IgD-negative memory B cell (primary cell): ENCODE measurements around the gene C12orf56. TPM values are rescaled to one million over a fixed set of nuclear protein-coding genes. Genes with fewer than 3 reads are reported as not detected.
"Not testable (repeated sequence)": the region's sequence is repeated elsewhere in the genome, so short reads cannot be mapped to it uniquely, and the experiment has no call there.

Experiments
- H3K27ac Mint-ChIP-seq, 3 donors: one replicate each; pipeline ENCODE4 v1.8.0; 2020 to 2022; ENCODE audit warnings: mild to moderate bottlenecking in 3 of 3, mixed read lengths in 3 of 3, moderate library complexity in 1 of 3
- H3K27me3 Mint-ChIP-seq: one replicate; pipeline ENCODE4 v1.8.0; 2021; ENCODE audit warnings: mixed read lengths
- H3K36me3 Mint-ChIP-seq: one replicate; pipeline ENCODE4 v1.8.0; 2020; ENCODE audit warnings: mild to moderate bottlenecking, mixed read lengths
- H3K4me1 Mint-ChIP-seq, 3 donors: one replicate each; pipeline ENCODE4 v1.8.0; 2020 to 2022; ENCODE audit warnings: mixed read lengths in 3 of 3, mild to moderate bottlenecking in 1 of 3
- H3K4me3 Mint-ChIP-seq, 4 donors: one replicate each; pipeline ENCODE4 v1.8.0; 2020 to 2022; ENCODE audit warnings: mild to moderate bottlenecking in 4 of 4, mixed read lengths in 4 of 4, moderate library complexity in 3 of 4
- H3K9me3 Mint-ChIP-seq, 3 donors: one replicate each; pipeline ENCODE4 v1.8.0; 2020 to 2021; ENCODE audit warnings: mixed read lengths in 3 of 3, mild to moderate bottlenecking in 1 of 3
- polyA plus RNA-seq: library from polyadenylated mRNA; unstranded; fragments of 300-500 nt; fragmentation: Illumina TruSeq; gene quantifications from one replicate; pipeline ENCODE4 v1.2.3, GENCODE V29; 2021

Gene C12orf56
- polyA plus RNA-seq, 1 donor from 2014 or later, result not detected

DNA sequence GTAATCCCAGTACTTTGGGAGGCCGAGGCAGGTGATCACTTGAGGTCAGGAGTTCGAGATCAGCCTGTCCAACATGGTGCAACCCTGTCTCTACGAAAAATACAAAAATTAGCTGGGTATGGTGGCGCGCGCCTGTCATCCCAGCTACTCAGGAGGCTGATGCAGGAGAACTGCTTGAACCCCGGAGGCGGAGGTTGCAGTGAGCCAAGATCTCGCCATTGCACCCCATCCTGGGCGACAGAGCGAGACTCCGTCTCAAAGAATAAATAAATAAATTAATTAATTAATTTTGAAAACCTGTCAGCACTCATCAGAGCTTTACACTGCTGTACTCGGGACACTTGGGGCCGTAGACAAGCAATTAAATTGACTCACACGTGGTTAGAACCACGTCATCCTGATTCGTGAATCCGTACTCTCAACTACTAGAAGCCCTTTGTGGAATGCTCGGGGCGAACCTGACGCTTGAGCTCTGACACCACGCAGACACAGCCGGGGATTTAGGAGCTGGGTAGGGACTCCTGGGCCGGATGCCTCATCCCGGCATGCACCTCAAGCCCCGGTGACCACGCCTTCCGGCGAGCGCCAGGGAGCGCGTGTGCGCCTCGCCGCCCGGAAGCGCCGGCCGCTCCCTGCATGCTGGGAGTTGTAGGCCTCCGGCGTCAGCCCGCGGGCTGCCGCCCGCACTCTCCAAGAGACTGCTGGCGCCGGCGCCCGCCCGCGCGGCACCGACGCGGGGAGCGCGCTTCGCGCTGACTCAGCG, 13.3 kb upstream of the C12orf56 start, which contains the start of gene XPOT:
TSS of gene XPOT (plus strand) at position 686 of the 763 bp plus-strand sequence. CDS start 5,644 bp downstream, outside the sequence.
- Mint-ChIP-seq H3K27ac (peak within 1 kb of the TSS; percentile 78 to 94 (median 93)), H3K36me3 (no peaks in the 10 kb centered on the region), H3K27me3 (no peaks in the 10 kb centered on the region), H3K4me1 (peaks cover 8 to 12% (median 9%) of the 10 kb centered on the region in 3 donors), H3K9me3 (no peaks in the 10 kb centered on the region), H3K4me3 (peak within 1 kb of the TSS; percentile 96 to 100 (median 98))

DNA sequence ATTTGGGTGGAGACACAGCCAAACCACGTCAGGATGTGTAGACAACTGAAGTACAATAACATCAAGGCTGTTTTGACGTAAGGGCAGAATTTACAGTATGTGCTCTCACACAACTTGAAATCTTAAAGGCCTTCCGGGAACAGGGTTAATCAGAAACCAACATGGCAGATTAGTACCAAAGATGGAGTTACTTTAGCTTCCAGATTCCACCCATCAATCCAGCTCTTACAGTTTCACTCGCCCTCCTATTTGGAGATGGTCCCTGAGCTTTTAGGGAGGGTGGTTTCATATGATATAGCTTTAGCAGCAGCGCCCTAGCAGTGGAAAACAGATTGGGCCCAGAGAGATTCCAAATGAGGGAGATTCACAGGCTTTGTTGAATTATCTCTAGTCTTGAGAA, 11.6 kb upstream of the C12orf56 start:
- Mint-ChIP-seq H3K27me3 (no peaks in the 10 kb centered on the region), H3K4me3 (peak overlapping the region in 1 of 4 donors; percentile 72), H3K4me1 (peaks cover 8 to 12% (median 9%) of the 10 kb centered on the region in 3 donors), H3K9me3 (peaks cover 0 to 3% (median 0%) of the 10 kb centered on the region in 3 donors), H3K27ac (no peak overlapping the region), H3K36me3 (no peaks in the 10 kb centered on the region)

DNA sequence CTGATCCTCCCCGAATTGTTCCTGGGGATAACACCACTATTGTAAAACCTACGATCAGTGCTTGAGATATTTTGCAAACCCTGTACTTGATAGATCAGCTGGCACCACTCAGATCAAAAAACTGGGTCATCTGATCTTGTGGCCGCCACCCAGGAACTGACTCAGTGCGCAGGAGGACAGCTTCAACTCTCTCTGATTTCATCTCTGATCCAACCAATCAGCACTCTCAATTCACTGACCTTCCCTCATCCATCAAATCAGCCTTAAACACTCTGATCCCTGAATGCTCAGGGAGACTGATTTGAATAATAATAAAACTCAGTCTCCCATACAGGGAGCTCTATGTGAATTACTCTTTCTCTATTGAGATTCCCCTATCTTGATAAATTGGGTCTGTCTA, 9.5 kb upstream of the C12orf56 start:
- H3K27me3 Mint-ChIP-seq, result peaks cover 2% of the 10 kb centered on the region
- peaks cover 0 to 5% (median 4%) of the 10 kb centered on the region in 3 donors for H3K4me1 Mint-ChIP-seq
- H3K9me3 Mint-ChIP-seq, result peaks cover 0 to 3% (median 0%) of the 10 kb centered on the region in 3 donors
- peak overlapping the region in 2 of 4 donors; percentile 4 to 33 for H3K4me3 Mint-ChIP-seq
- H3K27ac Mint-ChIP-seq, result no peak overlapping the region
- H3K36me3 Mint-ChIP-seq, result no peaks in the 10 kb centered on the region

DNA sequence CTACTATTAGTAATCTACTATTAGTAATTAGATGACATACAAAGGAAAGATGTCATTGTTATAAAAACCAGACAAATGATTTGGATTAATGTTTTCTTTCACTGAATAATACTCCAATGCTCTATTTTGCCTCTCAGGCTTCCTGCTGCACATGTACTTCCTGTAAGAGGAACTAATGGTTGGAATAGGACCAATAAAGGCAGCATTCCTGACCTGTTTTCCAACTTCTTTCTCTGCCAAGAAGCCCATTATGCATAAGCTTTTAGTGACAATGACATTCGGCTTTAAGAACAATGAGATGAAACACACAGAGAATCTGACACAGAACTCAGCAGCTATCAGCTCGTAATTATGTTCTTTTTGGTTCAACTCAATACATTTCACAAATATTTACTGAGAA, 5.2 kb upstream of the C12orf56 start:
- H3K9me3 Mint-ChIP-seq, result peaks cover 0 to 3% (median 0%) of the 10 kb centered on the region in 3 donors
- H3K27ac Mint-ChIP-seq, result no peak overlapping the region
- no peak overlapping the region for H3K4me3 Mint-ChIP-seq
- peaks cover 10% of the 10 kb centered on the region for H3K27me3 Mint-ChIP-seq
- H3K36me3 Mint-ChIP-seq, result no peaks in the 10 kb centered on the region
- H3K4me1 Mint-ChIP-seq, result no peaks in the 10 kb centered on the region

DNA sequence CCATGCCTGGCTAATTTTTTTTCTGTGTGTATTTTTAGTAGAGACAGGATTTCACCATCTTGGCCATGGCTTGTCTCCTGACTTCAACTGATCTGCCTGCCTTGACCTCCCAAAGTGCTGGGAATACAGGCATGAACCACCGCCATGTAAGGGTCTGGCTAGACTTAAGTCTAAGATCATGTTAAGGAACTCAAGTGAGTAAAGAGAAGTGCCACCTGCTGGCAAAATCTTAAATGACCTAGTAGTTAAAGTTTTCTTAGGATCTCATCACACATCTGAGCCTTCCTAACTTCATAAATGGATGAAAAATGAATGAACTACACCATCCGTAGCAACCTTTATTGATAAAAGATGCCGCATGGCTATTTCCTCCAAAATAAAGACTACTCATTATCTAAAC, 1.7 kb upstream of the C12orf56 start:
- H3K4me3 Mint-ChIP-seq, result no peak overlapping the region

DNA sequence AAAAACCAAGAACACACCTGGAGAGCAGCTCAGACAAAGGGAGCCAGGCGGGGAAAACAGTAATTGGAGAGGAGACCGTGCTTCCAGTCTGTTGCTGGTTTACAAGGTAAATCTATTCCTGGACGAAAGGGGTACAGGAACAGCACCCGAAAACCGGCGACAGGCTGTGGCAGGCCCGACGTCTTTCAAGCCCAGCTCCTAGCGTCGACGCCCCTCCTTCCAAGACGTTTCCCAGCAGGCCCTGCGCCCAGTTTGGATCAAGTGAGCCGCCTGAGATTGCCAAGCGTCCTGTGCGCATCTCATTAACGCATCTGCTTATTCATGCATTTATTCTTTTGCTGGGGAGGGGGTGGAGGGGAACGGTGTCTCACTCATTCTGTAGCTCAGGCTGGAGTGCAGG, 1.4 kb downstream of the C12orf56 start:
- Mint-ChIP-seq H3K27me3 (peaks cover 18% of the 10 kb centered on the region), H3K9me3 (no peaks in the 10 kb centered on the region), H3K27ac (no peak overlapping the region), H3K36me3 (no peaks in the 10 kb centered on the region), H3K4me1 (no peaks in the 10 kb centered on the region), H3K4me3 (no peak overlapping the region)

More for the DNA sequence above, 1.7 kb upstream of the C12orf56 start:
- Mint-ChIP-seq H3K4me1 (no peaks in the 10 kb centered on the region), H3K9me3 (no peaks in the 10 kb centered on the region), H3K27ac (no peak overlapping the region), H3K36me3 (no peaks in the 10 kb centered on the region), H3K27me3 (peaks cover 20% of the 10 kb centered on the region)

DNA sequence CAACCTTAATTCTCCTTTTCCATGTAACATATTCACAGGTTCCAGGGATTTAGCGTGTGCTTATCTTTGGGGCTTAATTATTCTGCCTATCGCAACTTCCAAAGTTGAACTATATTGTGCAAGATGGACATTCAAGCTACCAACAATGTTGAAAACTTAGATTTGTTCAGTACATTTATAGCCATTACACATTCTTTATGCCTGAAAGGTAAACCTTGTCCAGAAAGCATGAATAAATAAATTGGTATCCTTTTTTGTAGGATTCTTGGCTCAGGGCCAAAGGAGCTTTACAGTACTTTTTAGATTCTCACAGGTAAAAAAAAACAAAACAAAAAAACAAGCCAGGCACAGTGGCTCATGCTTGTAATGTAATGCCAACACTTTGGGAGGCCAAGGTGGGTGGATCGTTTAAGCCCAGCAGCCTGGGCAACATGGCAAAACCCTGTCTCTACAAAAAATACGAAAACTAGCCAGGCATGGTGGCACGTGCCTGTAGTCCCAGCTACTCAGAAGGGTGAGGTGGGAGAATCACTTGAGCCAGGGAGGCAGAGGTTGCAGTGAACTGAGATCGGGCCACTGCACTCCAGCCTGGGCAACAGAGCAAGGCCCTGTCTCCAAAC, 3.3 kb downstream of the C12orf56 start:
- Mint-ChIP-seq H3K9me3 (no peaks in the 10 kb centered on the region), H3K27me3 (peaks cover 18% of the 10 kb centered on the region), H3K27ac (no peak overlapping the region), H3K4me3 (no peak overlapping the region), H3K4me1 (no peaks in the 10 kb centered on the region), H3K36me3 (no peaks in the 10 kb centered on the region)

DNA sequence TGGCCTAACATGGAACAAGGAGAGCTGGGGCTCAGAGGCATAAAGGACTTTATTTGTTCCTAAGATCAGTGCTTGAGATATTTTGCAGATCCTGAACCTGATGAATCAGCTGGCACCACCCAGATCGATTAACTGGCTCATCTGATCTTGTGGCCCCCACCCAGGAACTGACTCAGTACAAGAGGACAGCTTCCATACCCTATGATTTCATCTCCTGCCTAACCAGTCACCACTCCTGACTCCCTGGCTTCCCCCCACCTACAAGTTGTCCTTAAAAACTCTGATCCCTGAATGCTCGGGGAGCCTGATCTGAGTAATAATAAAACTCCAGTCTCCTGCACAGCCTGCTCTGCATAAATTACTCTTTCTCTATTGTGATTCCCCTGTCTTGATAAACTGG, 5.1 kb downstream of the C12orf56 start:
- H3K4me1 Mint-ChIP-seq, result no peaks in the 10 kb centered on the region
- no peak overlapping the region for H3K4me3 Mint-ChIP-seq
- peaks cover 11% of the 10 kb centered on the region for H3K27me3 Mint-ChIP-seq
- peaks cover 1 to 9% (median 8%) of the 10 kb centered on the region in 3 donors for H3K9me3 Mint-ChIP-seq
- peak overlapping the region in 2 of 3 donors; percentile 33 to 59 for H3K27ac Mint-ChIP-seq
- H3K36me3 Mint-ChIP-seq, result no peaks in the 10 kb centered on the region

DNA sequence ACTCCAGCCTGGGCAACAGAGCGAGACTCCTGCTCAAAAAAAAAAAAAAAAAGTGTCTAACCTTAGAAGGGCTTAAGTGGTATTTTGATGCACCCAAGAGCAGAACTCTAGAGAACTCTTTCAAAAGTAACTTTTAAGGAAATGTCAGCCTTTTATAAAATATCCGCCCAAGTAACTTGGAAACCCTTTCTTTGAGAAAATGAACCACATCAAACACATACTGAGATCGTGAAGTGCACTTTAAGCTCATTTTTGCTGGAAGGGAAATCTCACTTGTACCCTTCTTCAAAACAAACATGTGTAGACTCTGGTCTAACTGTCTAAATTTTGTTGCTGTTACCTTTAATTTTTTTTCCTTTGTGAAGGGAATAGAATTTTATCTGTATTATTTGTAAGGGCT, 5.5 kb downstream of the C12orf56 start:
- H3K27ac Mint-ChIP-seq, result peak overlapping the region in 1 of 3 donors; percentile 59
- no peak overlapping the region for H3K4me3 Mint-ChIP-seq
- H3K27me3 Mint-ChIP-seq, result peaks cover 11% of the 10 kb centered on the region
- peaks cover 1 to 13% (median 11%) of the 10 kb centered on the region in 3 donors for H3K9me3 Mint-ChIP-seq
- no peaks in the 10 kb centered on the region for H3K4me1 Mint-ChIP-seq
- H3K36me3 Mint-ChIP-seq, result no peaks in the 10 kb centered on the region

DNA sequence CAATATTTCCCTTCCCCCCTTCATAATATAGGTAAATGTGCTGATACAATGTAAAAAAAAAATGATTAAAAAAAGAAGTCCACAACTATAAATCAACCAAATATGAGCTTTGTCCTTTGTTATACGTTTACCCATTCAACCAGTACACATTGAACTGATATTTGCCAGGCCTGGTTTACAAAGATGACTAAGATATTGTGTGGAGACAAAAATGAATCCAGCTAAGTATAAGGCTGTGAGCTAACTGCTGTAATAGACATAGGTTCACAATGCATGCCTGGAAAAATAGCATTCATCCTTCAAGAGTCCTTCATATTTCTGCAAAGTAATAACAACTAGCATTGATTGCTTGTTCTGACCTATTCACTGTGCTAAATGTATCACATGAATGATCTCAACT, 6.9 kb downstream of the C12orf56 start:
- peaks cover 1 to 13% (median 13%) of the 10 kb centered on the region in 3 donors for H3K9me3 Mint-ChIP-seq
- no peak overlapping the region for H3K4me3 Mint-ChIP-seq
- H3K36me3 Mint-ChIP-seq, result no peaks in the 10 kb centered on the region
- no peaks in the 10 kb centered on the region for H3K4me1 Mint-ChIP-seq
- H3K27me3 Mint-ChIP-seq, result peaks cover 2% of the 10 kb centered on the region
- no peak overlapping the region for H3K27ac Mint-ChIP-seq

DNA sequence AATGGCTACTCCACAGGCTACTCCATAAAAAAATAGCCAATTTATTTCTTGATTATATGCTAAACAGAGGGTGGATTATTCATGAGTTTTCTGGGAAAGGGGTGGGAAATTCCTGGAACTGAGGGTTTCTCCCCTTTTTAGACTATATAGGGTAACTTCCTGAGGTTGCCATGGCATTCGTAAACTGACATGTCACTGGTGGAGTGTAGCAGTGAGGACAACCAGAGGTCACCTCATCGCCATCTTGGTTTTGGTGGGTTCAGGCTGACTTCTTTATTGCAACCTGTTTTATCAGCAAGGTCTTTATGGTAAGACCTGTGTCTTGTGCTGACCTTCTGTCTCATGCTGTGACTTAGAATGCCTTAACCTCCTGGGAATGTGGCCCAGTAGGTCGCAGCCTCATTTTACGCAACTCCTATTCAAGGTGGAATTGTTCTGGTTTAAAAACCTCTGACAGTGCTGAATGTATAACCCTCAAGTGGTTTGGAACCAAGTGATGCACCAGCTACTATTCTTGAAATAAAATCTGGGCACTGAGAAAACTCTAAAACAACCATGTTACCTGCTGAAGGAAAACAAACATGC, 27.7 kb downstream of the C12orf56 start:
- no peaks in the 10 kb centered on the region for H3K36me3 Mint-ChIP-seq

DNA sequence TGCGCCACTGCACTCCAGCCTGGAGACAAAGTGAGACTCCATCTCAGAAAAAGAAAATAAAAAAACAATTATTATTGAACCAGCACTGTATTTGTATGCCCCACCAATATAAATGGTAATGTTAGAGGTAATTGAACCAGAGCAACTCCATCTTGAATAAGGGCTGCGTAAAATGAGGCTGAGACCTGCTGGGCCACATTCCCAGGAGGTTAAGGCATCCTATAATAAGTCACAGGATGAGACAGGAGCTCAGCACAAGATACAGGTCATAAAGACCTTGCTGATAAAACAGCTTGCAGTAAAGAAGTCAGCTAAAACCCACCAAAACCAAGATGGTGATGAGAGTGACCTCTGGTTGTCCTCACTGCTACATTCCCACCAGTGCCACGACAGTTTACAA, 29.4 kb downstream of the C12orf56 start:
- not testable (repeated sequence) for H3K9me3 Mint-ChIP-seq, H3K4me1 Mint-ChIP-seq, H3K27ac Mint-ChIP-seq, H3K27me3 Mint-ChIP-seq, H3K4me3 Mint-ChIP-seq, H3K36me3 Mint-ChIP-seq

More for the DNA sequence above, 27.7 kb downstream of the C12orf56 start:
- peaks cover 1% of the 10 kb centered on the region for H3K27me3 Mint-ChIP-seq
- H3K4me3 Mint-ChIP-seq, result no peak overlapping the region
- no peaks in the 10 kb centered on the region for H3K9me3 Mint-ChIP-seq
- no peak overlapping the region for H3K27ac Mint-ChIP-seq
- H3K4me1 Mint-ChIP-seq, result no peaks in the 10 kb centered on the region

DNA sequence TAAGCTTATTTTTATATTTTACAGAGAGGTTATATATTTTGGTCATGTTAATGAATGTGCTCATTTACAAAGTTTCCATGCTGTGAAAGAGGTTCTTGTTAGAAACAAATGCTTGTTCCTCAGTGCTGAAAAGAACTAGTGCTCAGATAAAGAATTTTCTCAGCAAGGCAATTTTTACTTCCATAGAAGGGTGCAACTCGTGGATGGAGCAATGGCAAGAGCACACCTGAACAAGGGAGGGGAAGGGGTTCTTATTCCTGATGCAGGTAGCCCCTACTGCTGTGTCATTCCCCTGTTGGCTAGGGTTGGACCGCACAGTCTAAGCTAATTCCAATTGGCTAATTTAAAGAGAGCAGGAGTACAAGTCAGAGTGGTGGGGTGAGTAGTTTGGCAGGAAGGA, 34.3 kb downstream of the C12orf56 start:
- H3K27ac Mint-ChIP-seq, H3K9me3 Mint-ChIP-seq, H3K27me3 Mint-ChIP-seq, H3K4me3 Mint-ChIP-seq, H3K36me3 Mint-ChIP-seq, H3K4me1 Mint-ChIP-seq: not testable (repeated sequence)

DNA sequence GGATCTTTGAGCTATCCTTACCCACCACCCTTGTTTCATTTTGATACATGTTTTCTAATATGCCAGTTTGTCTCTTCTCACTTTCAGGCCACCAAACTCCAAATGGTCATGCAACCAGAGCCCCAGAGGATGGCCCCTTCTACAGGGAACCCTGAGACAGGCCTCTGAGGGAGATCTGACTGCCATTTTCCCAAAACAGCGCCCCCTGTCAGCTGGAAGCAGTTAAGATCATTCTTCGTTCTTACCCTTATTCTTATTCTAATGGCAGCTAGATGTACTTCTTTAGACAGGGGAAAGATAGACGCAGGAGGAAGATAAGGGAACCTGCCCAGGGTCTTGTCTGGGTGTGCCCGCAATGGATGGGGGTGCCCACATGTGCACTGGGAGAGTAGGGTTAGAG, 38.4 kb downstream of the C12orf56 start:
- Mint-ChIP-seq H3K27me3 (no peaks in the 10 kb centered on the region), H3K4me3 (peak overlapping the region in 1 of 4 donors; percentile 49), H3K4me1 (no peaks in the 10 kb centered on the region), H3K27ac (no peak overlapping the region), H3K36me3 (peaks cover 5% of the 10 kb centered on the region), H3K9me3 (peaks cover 5 to 15% (median 14%) of the 10 kb centered on the region in 3 donors)

DNA sequence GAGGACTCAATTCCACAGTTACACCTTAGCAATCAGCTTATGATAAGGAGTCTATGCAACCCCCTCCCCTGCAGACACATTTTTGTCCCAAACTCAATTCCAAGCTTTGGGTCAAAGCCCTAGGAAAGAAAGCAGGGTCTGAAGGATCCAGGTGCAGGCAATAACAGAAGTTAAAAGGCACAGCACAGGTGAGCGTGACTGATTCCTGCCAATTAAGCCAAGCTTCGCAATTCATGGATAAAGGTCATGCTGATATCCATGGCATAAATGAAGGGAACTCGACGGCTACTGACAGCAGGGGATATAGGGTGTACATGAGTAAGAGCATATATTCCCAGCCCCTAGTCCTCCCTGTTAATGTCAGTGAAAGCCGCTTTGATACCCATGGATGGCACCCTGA, 39.3 kb downstream of the C12orf56 start:
- Mint-ChIP-seq H3K9me3 (peaks cover 2 to 14% (median 9%) of the 10 kb centered on the region in 3 donors), H3K27ac (no peak overlapping the region), H3K27me3 (no peaks in the 10 kb centered on the region), H3K36me3 (peaks cover 5% of the 10 kb centered on the region), H3K4me1 (no peaks in the 10 kb centered on the region), H3K4me3 (no peak overlapping the region)
